Measurements from ENCODE around the gene EDA.

GRCh38 chrX:69959712-69960111 lies 343.8 kb downstream of the EDA start:
- TF ChIP-seq CTCF (IDR thresholded peaks at IDR 0.05), result no peak
- TF ChIP-seq POLR2A (IDR thresholded peaks at IDR 0.05), result no peak
- TF ChIP-seq POLR2AphosphoS5 (IDR thresholded peaks at IDR 0.05), result no peak
